ENCODE results near the gene PAN3. TPM values are rescaled to one million over a fixed set of nuclear protein-coding genes. Genes with fewer than 3 reads are reported as not detected.
"Not testable (repeated sequence)": the region's sequence is repeated elsewhere in the genome, so short reads cannot be mapped to it uniquely, and the experiment has no call there.

Gene PAN3
- total and polyA plus RNA-seq, 7 donors: 5.1 to 43.3 (median 39.2) TPM

- H3K36me3 ChIP-seq: no peaks in the 10 kb centered on the region
- TF ChIP-seq CTCF (IDR thresholded peaks at IDR 0.05) (no peak), POLR2A (IDR thresholded peaks at IDR 0.05) (no peak), EP300 (IDR thresholded peaks at IDR 0.05) (no peak), POLR2AphosphoS5 (IDR thresholded peaks at IDR 0.05) (no peak)
- H3K4me1 ChIP-seq: peaks cover 0 to 30% (median 28%) of the 10 kb centered on the region in 4 donors
Observed at GRCh38 chr13:28140433-28141125, 2.2 kb downstream of the PAN3 start.

GRCh38 chr13:28141542-28141941 lies 3.2 kb downstream of the PAN3 start:
- H3K4me3 ChIP-seq, H3K9me3 ChIP-seq, H3K27me3 ChIP-seq, DNase-seq, H3K27ac ChIP-seq, H3K36me3 ChIP-seq: not testable (repeated sequence)
- peaks cover 0 to 30% (median 28%) of the 10 kb centered on the region in 4 donors for H3K4me1 ChIP-seq
- 71 to 87% methylated on average over 10 of the region's 10 CpGs for WGBS, 2 donors
- intact Hi-C loops (cut with DNase I): loop anchor here (5.0 kb wide), 1 partner anchor 576 kb away; the partner anchor contains the start of gene SLC46A3

More at GRCh38 chr13:28140433-28141125, 2.2 kb downstream of the PAN3 start:
- no peaks in the 10 kb centered on the region for H3K9me3 ChIP-seq
- peak overlapping the region in 2 of 4 donors; percentile 94 to 100 for H3K27ac ChIP-seq
- WGBS, 2 donors: 58 to 67% methylated on average over 10 of the region's 10 CpGs
- intact Hi-C loops (cut with DNase I): loop anchor here (5.0 kb wide), 1 partner anchor 577 kb away; the partner anchor contains the start of gene SLC46A3
- peak overlapping the region in 2 of 4 donors; percentile 74 to 100 for H3K4me3 ChIP-seq
- H3K27me3 ChIP-seq: no peaks in the 10 kb centered on the region
- no peak for DNase-seq

- no peak overlapping the region for H3K4me3 ChIP-seq
- intact Hi-C loops (cut with DNase I): no loop called here
- no peaks in the 10 kb centered on the region for H3K36me3 ChIP-seq
- 63 to 87% methylated on average over 6 of the region's 6 CpGs for WGBS, 2 donors
- DNase-seq: no peak
- peaks cover 0 to 24% (median 23%) of the 10 kb centered on the region in 4 donors for H3K4me1 ChIP-seq
- H3K27ac ChIP-seq: no peak overlapping the region
- no peaks in the 10 kb centered on the region for H3K9me3 ChIP-seq
- TF ChIP-seq POLR2A (IDR thresholded peaks at IDR 0.05) (no peak), EP300 (IDR thresholded peaks at IDR 0.05) (no peak), POLR2AphosphoS5 (IDR thresholded peaks at IDR 0.05) (no peak), CTCF (IDR thresholded peaks at IDR 0.05) (no peak)
- no peaks in the 10 kb centered on the region for H3K27me3 ChIP-seq
Observed at GRCh38 chr13:28145049-28145448, 6.7 kb downstream of the PAN3 start.

GRCh38 chr13:28147495-28147894 lies 9.2 kb downstream of the PAN3 start:
- Histone ChIP-seq H3K9me3 (no peaks in the 10 kb centered on the region), H3K4me1 (peaks cover 0 to 13% (median 8%) of the 10 kb centered on the region in 4 donors), H3K27ac (no peak overlapping the region), H3K4me3 (no peak overlapping the region), H3K27me3 (no peaks in the 10 kb centered on the region), H3K36me3 (no peaks in the 10 kb centered on the region)
- DNase-seq: no peak
- intact Hi-C loops (cut with DNase I): no loop called here
- 73 to 84% methylated on average over 1 of the region's 1 CpG for WGBS, 2 donors
- TF ChIP-seq POLR2AphosphoS5 (IDR thresholded peaks at IDR 0.05) (no peak), EP300 (IDR thresholded peaks at IDR 0.05) (no peak), CTCF (IDR thresholded peaks at IDR 0.05) (no peak), POLR2A (IDR thresholded peaks at IDR 0.05) (no peak)

GRCh38 chr13:28159057-28159456 lies 20.7 kb downstream of the PAN3 start:
- H3K27me3 ChIP-seq: no peaks in the 10 kb centered on the region
- H3K27ac ChIP-seq: no peak overlapping the region
- H3K4me3 ChIP-seq: no peak overlapping the region
- intact Hi-C loops (cut with DNase I): no loop called here
- TF ChIP-seq EP300 (IDR thresholded peaks at IDR 0.05) (no peak), POLR2AphosphoS5 (IDR thresholded peaks at IDR 0.05) (no peak), POLR2A (IDR thresholded peaks at IDR 0.05) (no peak), CTCF (IDR thresholded peaks at IDR 0.05) (no peak)
- DNase-seq: no peak
- H3K36me3 ChIP-seq: no peaks in the 10 kb centered on the region
- WGBS, 2 donors: 93 to 96% methylated on average over 4 of the region's 4 CpGs
- no peaks in the 10 kb centered on the region for H3K9me3 ChIP-seq
- peaks cover 0 to 27% (median 19%) of the 10 kb centered on the region in 4 donors for H3K4me1 ChIP-seq

All from sigmoid colon (tissue), 7 donors.